ENCODE results near the gene ATP13A1. TPM values are rescaled to one million over a fixed set of nuclear protein-coding genes. Genes with fewer than 3 reads are reported as not detected.

Gene ATP13A1
- total and polyA plus RNA-seq, 2 donors (not counting 3 experiments of a cell fraction or from before 2014, with no cell fraction given) = 36.9 to 48.7 TPM

DNA sequence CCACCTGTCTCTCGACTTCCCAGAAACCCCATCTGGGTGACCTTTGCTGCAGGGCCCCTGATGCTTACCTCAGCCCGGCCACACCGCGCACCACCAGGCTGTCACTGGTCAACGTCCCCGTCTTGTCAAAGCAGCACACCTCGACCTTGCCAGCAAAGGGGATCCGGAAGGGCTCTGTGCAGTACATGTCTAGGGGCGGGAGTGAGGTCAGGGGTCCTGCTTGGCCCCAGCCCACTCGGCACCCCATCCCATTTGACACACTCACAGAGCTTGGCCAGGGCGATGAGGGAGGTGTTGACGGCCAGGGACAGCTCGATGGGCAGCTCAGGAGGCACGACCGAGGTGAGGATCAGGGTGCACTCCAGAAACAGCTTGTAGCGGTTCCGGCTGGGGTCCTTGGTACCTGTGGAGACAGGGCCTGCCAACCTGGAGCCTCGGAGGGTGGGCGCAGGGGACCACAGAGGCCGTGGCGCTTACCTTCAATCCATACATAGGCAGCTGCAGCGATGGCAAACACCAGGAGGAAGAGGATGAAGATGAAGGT lies 8.4 kb downstream of the ATP13A1 start:
- POLR2A ChIA-PET = no interaction called here
- peaks cover 14 to 77% of the 10 kb centered on the region in 2 experiments for H3K36me3 ChIP-seq (ENCODE audit: control insufficient read depth in 2 of 2, extremely low read depth in 1 of 2, insufficient read depth in 2 of 2, low read length in 2 of 2)

More for the DNA sequence above, 8.4 kb downstream of the ATP13A1 start:
- no peaks in the 10 kb centered on the region for H3K4me1 ChIP-seq (ENCODE audit: control insufficient read depth, extremely low read depth, insufficient read depth, low read length)
- no peak overlapping the region for H3K27ac ChIP-seq (ENCODE audit: insufficient read depth, low read depth, low read length)
- dilution Hi-C loops (cut with MboI; ENCODE audit: extremely low pct_ligation_motif_present, low sequenced_read_pairs) (no loop called here), intact Hi-C loops (cut with micrococcal nuclease) (no loop called here)
- no TSS peak for BruUV-seq (replicated peaks)
- peaks cover under 1% of the 10 kb centered on the region for H3K79me2 ChIP-seq (ENCODE audit: control insufficient read depth, insufficient read depth, low read length)
- DNase-seq (ENCODE audit: low read depth, low spot score) (no peak), FAIRE-seq (no peak)
- H3K9me3 ChIP-seq (replicated peaks; ENCODE audit: control insufficient read depth, insufficient read depth, low read length) = no peaks in the 10 kb centered on the region
- no peaks in the 10 kb centered on the region for H3K27me3 ChIP-seq (ENCODE audit: control insufficient read depth in 2 of 2, insufficient read depth in 2 of 2, low read length in 2 of 2)
- no peaks in the 10 kb centered on the region for H3K9me1 ChIP-seq (replicated peaks; ENCODE audit: control insufficient read depth, extremely low read depth, insufficient read depth, low read length)
- TF ChIP-seq GATA2 (IDR thresholded peaks at IDR 0.05; ENCODE audit: insufficient read depth, insufficient read length, low read depth, low read length) = no peak
- no peak for TF ChIP-seq EZH2 (IDR thresholded peaks at IDR 0.05; ENCODE audit: borderline replicate concordance, low read depth, low read length, severe bottlenecking)
- no peak for TF ChIP-seq POLR2A (IDR thresholded peaks at IDR 0.05; ENCODE audit: low read depth, low read length)
- TF ChIP-seq, protein P1, sequence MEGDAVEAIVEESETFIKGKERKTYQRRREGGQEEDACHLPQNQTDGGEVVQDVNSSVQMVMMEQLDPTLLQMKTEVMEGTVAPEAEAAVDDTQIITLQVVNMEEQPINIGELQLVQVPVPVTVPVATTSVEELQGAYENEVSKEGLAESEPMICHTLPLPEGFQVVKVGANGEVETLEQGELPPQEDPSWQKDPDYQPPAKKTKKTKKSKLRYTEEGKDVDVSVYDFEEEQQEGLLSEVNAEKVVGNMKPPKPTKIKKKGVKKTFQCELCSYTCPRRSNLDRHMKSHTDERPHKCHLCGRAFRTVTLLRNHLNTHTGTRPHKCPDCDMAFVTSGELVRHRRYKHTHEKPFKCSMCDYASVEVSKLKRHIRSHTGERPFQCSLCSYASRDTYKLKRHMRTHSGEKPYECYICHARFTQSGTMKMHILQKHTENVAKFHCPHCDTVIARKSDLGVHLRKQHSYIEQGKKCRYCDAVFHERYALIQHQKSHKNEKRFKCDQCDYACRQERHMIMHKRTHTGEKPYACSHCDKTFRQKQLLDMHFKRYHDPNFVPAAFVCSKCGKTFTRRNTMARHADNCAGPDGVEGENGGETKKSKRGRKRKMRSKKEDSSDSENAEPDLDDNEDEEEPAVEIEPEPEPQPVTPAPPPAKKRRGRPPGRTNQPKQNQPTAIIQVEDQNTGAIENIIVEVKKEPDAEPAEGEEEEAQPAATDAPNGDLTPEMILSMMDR (IDR thresholded peaks at IDR 0.05; ENCODE audit: extremely low read depth in 1 of 2, insufficient read depth in 1 of 2, low read depth in 1 of 2, low read length in 2 of 2) = no peak
- TF ChIP-seq POLR2AphosphoS5 (IDR thresholded peaks at IDR 0.05; ENCODE audit: insufficient read depth, low read depth, low read length) = no peak
- TF ChIP-seq JUN (IDR thresholded peaks at IDR 0.05; ENCODE audit: borderline replicate concordance, insufficient read depth, insufficient read length, low read depth) = no peak
- TF ChIP-seq, protein P2, sequence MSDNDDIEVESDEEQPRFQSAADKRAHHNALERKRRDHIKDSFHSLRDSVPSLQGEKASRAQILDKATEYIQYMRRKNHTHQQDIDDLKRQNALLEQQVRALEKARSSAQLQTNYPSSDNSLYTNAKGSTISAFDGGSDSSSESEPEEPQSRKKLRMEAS (IDR thresholded peaks at IDR 0.05; ENCODE audit: insufficient read depth, insufficient read length) = no peak
- TF ChIP-seq MYC (IDR thresholded peaks at IDR 0.05; ENCODE audit: low read depth, low read length) = no peak
- no peak for TF ChIP-seq FOS (IDR thresholded peaks at IDR 0.05; ENCODE audit: borderline replicate concordance, insufficient read depth, low read length)
- CTCF ChIA-PET = no interaction called here
- H3K9ac ChIP-seq (replicated peaks; ENCODE audit: extremely low read depth, insufficient read depth, low read length) = no peak overlapping the region
- H3K4me3 ChIP-seq (replicated peaks in 1 of 3; ENCODE audit: insufficient read depth in 1 of 3, low read depth in 1 of 3, low read length in 3 of 3) = no peak overlapping the region
- no peak overlapping the region for H2AFZ ChIP-seq (ENCODE audit: low read depth, low read length)
- H4K20me1 ChIP-seq (replicated peaks; ENCODE audit: control insufficient read depth, extremely low read depth, insufficient read depth, low read length) = no peaks in the 10 kb centered on the region
- no peak overlapping the region for H3K4me2 ChIP-seq (ENCODE audit: insufficient read depth, low read length)
